ENCODE results near the gene HOXB9. TPM values are rescaled to one million over a fixed set of nuclear protein-coding genes. Genes with fewer than 3 reads are reported as not detected.

HOXB9 gene
- total and polyA plus RNA-seq, 2 experiments from 2014 or later, result not detected

DNA sequence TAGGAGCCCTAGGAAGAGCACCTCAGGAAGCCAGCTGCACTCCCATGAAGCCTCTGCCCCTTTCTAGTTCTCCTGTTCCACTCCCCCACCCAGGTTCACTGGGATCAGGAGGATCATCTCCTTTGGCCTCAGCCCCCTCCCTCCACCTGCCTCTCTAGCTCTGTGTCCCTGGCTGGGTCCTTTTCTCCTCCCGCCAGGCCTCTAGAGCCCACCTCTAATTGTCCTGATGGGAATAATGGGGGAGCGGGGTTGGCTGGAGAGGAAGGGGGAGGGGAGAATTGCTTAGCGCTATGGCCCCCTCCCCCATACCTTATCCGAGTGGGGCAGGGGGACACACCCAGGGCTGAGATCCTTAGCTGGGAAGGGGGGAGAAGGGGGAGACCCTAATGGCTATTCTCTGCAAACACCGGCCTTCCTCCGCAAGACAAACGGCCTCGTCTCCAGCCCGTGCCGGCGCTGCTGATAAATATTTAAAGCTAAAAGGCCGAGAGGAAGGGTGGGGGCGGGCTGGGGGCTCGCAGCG is 16.3 kb downstream of the HOXB9 start:
- no peak overlapping the region for H3K27ac Mint-ChIP-seq
- no peaks in the 10 kb centered on the region for H3K79me2 ChIP-seq (replicated peaks; ENCODE audit: insufficient read depth)

DNA sequence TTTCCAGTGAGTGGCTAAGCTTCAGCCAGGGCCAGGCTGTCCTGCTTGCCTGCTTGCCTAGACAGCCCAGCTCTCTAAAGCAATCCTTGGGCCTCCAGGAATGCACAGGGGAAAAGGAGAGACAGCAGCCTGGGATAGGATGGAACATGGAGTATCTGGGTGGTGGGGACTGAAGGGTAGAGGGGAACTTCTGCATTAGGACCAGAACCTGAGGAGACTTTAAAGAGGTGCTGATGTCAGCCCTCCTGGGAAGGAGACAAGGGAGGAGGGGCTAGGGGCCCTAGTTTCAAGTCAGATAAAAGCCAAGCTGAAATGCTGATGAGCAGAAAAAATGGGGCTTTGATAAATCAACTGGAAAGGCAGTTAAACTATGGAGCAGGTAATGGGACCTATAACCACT is 17.1 kb downstream of the HOXB9 start:
- Mint-ChIP-seq H3K9me3 (no peaks in the 10 kb centered on the region; the same call in 1 of the 3 replicates), H3K27ac (no peak overlapping the region), H3K4me1 (peaks cover 29% of the 10 kb centered on the region), H3K36me3 (ENCODE audit: low read depth) (no peaks in the 10 kb centered on the region; the same call in 2 of the 3 replicates), H3K27me3 (ENCODE audit: insufficient read depth, low read depth, poor library complexity) (peaks cover 99% of the 10 kb centered on the region), H3K4me3 (no peak overlapping the region)
- Histone ChIP-seq H3K36me3 (ENCODE audit: insufficient read depth) (no peaks in the 10 kb centered on the region; the same call in 1 of the 2 replicates), H3F3A (replicated peaks; ENCODE audit: low read depth) (peaks cover 53% of the 10 kb centered on the region), H3K79me2 (replicated peaks; ENCODE audit: insufficient read depth) (no peaks in the 10 kb centered on the region), H3K4me1 (ENCODE audit: insufficient read depth) (peaks cover 50% of the 10 kb centered on the region), H3K4me2 (no peak overlapping the region), H2AFZ (no peak overlapping the region), H3K27me3 (ENCODE audit: insufficient read depth) (peaks cover 100% of the 10 kb centered on the region), H4K20me1 (replicated peaks; ENCODE audit: insufficient read depth) (peaks cover 63% of the 10 kb centered on the region), H3K4me3 (no peak overlapping the region), H3K27ac (ENCODE audit: low read depth) (no peak overlapping the region), H3K9me2 (ENCODE audit: insufficient read depth) (no peaks in the 10 kb centered on the region)
- ATAC-seq, result no peak
- TF ChIP-seq NANOG (IDR thresholded peaks at IDR 0.05; ENCODE audit: borderline replicate concordance) (no peak), EZH2phosphoT487 (IDR thresholded peaks at IDR 0.05; ENCODE audit: unreplicated experiment) (no peak), EZH2 (IDR thresholded peaks at IDR 0.05; ENCODE audit: low read depth, unreplicated experiment) (peak; percentile 37)
- DNase-seq (ENCODE audit: low spot score), result no peak

More for the DNA sequence above, 16.3 kb downstream of the HOXB9 start:
- H3K9me3 Mint-ChIP-seq, result no peaks in the 10 kb centered on the region; the same call in 1 of the 3 replicates
- ATAC-seq (peak; percentile 8), DNase-seq (ENCODE audit: low spot score) (peak; percentile 59)
- Histone ChIP-seq H3K4me1 (ENCODE audit: insufficient read depth) (peaks cover 44% of the 10 kb centered on the region; the same call in 1 of the 2 replicates), H3K27ac (ENCODE audit: low read depth) (no peak overlapping the region), H3K4me2 (peak overlapping the region; percentile 84), H3F3A (replicated peaks; ENCODE audit: low read depth) (peaks cover 45% of the 10 kb centered on the region), H3K27me3 (ENCODE audit: insufficient read depth) (peaks cover 100% of the 10 kb centered on the region), H4K20me1 (replicated peaks; ENCODE audit: insufficient read depth) (peaks cover 56% of the 10 kb centered on the region), H3K4me3 (peak overlapping the region; percentile 51), H2AFZ (no peak overlapping the region; the same call in 1 of the 2 replicates), H3K9me2 (ENCODE audit: insufficient read depth) (no peaks in the 10 kb centered on the region), H3K36me3 (ENCODE audit: insufficient read depth) (no peaks in the 10 kb centered on the region; the same call in 1 of the 2 replicates)
- peaks cover 29% of the 10 kb centered on the region for H3K4me1 Mint-ChIP-seq
- peaks cover 99% of the 10 kb centered on the region for H3K27me3 Mint-ChIP-seq (ENCODE audit: insufficient read depth, low read depth, poor library complexity)
- TF ChIP-seq POLR2AphosphoS5 (IDR thresholded peaks at IDR 0.05; ENCODE audit: low read depth) (no peak), EZH2 (IDR thresholded peaks at IDR 0.05; ENCODE audit: low read depth, unreplicated experiment) (peak; percentile 90)
- no peaks in the 10 kb centered on the region; the same call in 2 of the 3 replicates for H3K36me3 Mint-ChIP-seq (ENCODE audit: low read depth)
- no peak overlapping the region; the same call in 2 of the 3 replicates for H3K4me3 Mint-ChIP-seq

DNA sequence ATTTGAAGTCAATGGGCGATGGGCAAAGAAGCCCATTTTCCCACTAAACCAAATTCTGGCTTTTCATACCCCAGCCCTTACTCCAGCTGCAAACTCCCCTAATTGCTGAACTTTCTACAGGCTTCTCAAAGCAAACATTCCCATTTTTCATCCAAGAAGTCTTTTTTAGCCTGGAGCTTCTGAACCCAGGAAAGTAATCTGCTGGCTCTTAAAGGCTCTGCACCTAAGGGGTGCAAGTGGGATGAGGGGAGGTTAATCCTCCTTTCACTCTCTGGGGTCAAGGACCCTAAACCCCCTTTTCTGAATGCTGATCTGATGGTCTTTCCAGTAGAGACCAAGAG is 17.7 kb downstream of the HOXB9 start:
- H3K9me3 Mint-ChIP-seq, result peaks cover 2% of the 10 kb centered on the region; the same call in 2 of the 3 replicates
- peaks cover 99% of the 10 kb centered on the region for H3K27me3 Mint-ChIP-seq (ENCODE audit: insufficient read depth, low read depth, poor library complexity)
- TF ChIP-seq POLR2AphosphoS5 (IDR thresholded peaks at IDR 0.05; ENCODE audit: low read depth) (no peak), EZH2 (IDR thresholded peaks at IDR 0.05; ENCODE audit: low read depth, unreplicated experiment) (peak; percentile 86)
- H3K36me3 Mint-ChIP-seq (ENCODE audit: low read depth), result no peaks in the 10 kb centered on the region; the same call in 2 of the 3 replicates
- H3K4me3 Mint-ChIP-seq, result no peak overlapping the region
- H3K79me2 ChIP-seq (replicated peaks; ENCODE audit: insufficient read depth), result no peaks in the 10 kb centered on the region
- DNase-seq (ENCODE audit: low spot score) (no peak), ATAC-seq (no peak)
- no peak overlapping the region for H3K4me3 ChIP-seq
- no peak overlapping the region for H3K27ac ChIP-seq (ENCODE audit: low read depth)
- no peaks in the 10 kb centered on the region for H3K9me2 ChIP-seq (ENCODE audit: insufficient read depth)
- H3K36me3 ChIP-seq (ENCODE audit: insufficient read depth), result no peaks in the 10 kb centered on the region; the same call in 1 of the 2 replicates
- peaks cover 55% of the 10 kb centered on the region for H3F3A ChIP-seq (replicated peaks; ENCODE audit: low read depth)
- H3K4me2 ChIP-seq, result no peak overlapping the region
- H3K4me1 Mint-ChIP-seq, result peaks cover 24% of the 10 kb centered on the region
- H4K20me1 ChIP-seq (replicated peaks; ENCODE audit: insufficient read depth), result peaks cover 64% of the 10 kb centered on the region
- no peak overlapping the region for H3K27ac Mint-ChIP-seq
- H3K4me1 ChIP-seq (ENCODE audit: insufficient read depth), result peaks cover 50% of the 10 kb centered on the region
- no peak overlapping the region for H2AFZ ChIP-seq
- H3K27me3 ChIP-seq (ENCODE audit: insufficient read depth), result peaks cover 100% of the 10 kb centered on the region
